GM12874 (cell line): ENCODE results near the gene GHITM.

Experiments used
- CTCF ChIP-seq: IDR thresholded peaks from 2 replicates; pipeline ENCODE4 v1.5.1; 2011; ENCODE audit warnings: low read depth, mild to moderate bottlenecking, control low read depth, low read length, moderate library complexity; ENCODE audit not compliant: insufficient read depth

GHITM gene

GRCh38 chr10:84177541-84178141 is 38.3 kb downstream of the GHITM start:
- no peak for TF ChIP-seq CTCF

- TF ChIP-seq CTCF, result no peak
These were observed 38.9 kb downstream of the GHITM start for GRCh38 chr10:84178160-84178609.

GRCh38 chr10:84179059-84179710 is 39.9 kb downstream of the GHITM start:
- TF ChIP-seq CTCF, result no peak

GRCh38 chr10:84181631-84182030 is 42.3 kb downstream of the GHITM start:
- TF ChIP-seq CTCF, result no peak

GRCh38 chr10:84184517-84184916 is 45.2 kb downstream of the GHITM start:
- TF ChIP-seq CTCF, result no peak

- TF ChIP-seq CTCF, result no peak
These were observed 46.3 kb downstream of the GHITM start for GRCh38 chr10:84185526-84186175.

GRCh38 chr10:84188815-84189214 is 49.5 kb downstream of the GHITM start:
- no peak for TF ChIP-seq CTCF
